ENCODE measurements around the gene RER1. TPM values are rescaled to one million over a fixed set of nuclear protein-coding genes. Genes with fewer than 3 reads are reported as not detected.

RER1 gene
- total RNA-seq, 4 donors from 2014 or later, result 73.5 to 101 (median 83.7) TPM

DNA sequence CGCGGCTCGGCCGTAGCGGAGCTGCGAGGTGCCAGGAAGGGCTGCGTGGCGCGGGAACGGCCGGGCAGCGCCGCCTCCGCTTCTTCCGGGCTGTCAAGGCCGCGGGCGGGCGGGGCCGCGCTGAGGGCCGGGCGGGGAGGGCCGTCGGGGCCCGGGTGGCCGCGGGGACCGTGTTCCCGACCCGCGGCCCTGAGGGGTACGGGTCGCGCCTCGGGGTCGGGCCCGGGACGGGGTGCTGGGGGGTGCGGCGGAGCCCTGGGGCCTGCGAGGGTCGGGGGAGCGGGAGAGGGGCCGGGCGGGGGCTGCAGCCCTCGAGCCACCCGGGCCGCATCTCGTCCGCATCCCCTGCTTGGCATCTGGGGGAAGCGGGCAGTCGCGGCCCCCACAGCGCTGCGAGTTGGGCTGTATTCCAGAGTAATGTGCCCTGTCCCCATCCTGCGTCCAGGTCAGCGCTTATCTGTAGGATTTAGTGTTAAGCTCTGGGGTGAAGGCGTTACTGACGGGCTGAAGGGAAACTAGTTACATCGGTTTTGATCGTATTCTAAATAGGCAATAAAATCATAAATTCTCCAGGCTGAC is 379 bp downstream of the RER1 start:
- TF ChIP-seq, protein P1, sequence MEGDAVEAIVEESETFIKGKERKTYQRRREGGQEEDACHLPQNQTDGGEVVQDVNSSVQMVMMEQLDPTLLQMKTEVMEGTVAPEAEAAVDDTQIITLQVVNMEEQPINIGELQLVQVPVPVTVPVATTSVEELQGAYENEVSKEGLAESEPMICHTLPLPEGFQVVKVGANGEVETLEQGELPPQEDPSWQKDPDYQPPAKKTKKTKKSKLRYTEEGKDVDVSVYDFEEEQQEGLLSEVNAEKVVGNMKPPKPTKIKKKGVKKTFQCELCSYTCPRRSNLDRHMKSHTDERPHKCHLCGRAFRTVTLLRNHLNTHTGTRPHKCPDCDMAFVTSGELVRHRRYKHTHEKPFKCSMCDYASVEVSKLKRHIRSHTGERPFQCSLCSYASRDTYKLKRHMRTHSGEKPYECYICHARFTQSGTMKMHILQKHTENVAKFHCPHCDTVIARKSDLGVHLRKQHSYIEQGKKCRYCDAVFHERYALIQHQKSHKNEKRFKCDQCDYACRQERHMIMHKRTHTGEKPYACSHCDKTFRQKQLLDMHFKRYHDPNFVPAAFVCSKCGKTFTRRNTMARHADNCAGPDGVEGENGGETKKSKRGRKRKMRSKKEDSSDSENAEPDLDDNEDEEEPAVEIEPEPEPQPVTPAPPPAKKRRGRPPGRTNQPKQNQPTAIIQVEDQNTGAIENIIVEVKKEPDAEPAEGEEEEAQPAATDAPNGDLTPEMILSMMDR (IDR thresholded peaks at IDR 0.05), result no peak
- no peak for TF ChIP-seq POLR2A (IDR thresholded peaks at IDR 0.05)
- no peak for DNase-seq
- no peaks in the 10 kb centered on the region for H3K27me3 ChIP-seq
- peak overlapping the region; percentile 45 to 94 (median 57) for H3K4me3 ChIP-seq (replicated peaks in 1 of 3)
- H3K36me3 ChIP-seq, result peaks cover 7 to 11% of the 10 kb centered on the region in 2 donors
- no peaks in the 10 kb centered on the region for H3K9me3 ChIP-seq
- peak overlapping the region in 2 of 3 donors; percentile 44 to 78 for H3K27ac ChIP-seq
- intact Hi-C loops (cut with DNase I), result no loop called here
- WGBS, 2 donors, result 0 to 2% methylated on average over 2 to 11 of the region's 62 CpGs
- peaks cover 26 to 33% of the 10 kb centered on the region in 2 donors for H3K4me1 ChIP-seq

DNA sequence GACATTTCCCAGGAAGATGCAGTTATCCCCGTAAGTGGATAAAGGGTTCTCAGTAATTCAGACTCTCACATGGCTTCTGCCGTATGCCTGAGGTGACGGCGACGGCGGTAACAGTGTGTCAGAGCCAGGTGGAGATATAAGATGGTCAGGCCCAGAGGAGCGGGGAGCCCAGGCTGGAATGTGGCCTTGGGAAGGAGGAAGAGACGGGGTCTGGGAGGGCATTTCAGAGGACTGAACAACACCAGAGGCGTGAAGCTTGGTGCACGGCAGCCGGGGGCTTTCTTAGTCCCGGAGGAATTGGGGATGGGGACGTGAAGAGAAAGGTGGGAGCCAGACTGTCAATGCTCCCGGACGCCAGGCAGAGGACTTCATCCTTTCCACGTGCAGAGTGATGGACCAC is 1.0 kb downstream of the RER1 start:
- 49 to 60% methylated on average over 16 of the region's 16 CpGs for WGBS, 2 donors
- peaks cover 26 to 33% of the 10 kb centered on the region in 2 donors for H3K4me1 ChIP-seq
- no peak for DNase-seq
- peak overlapping the region; percentile 45 to 94 (median 57) for H3K4me3 ChIP-seq (replicated peaks in 1 of 3)
- peak overlapping the region in 1 of 3 donors; percentile 44 for H3K27ac ChIP-seq
- H3K36me3 ChIP-seq, result peaks cover 14 to 17% of the 10 kb centered on the region in 2 donors
- no peaks in the 10 kb centered on the region for H3K9me3 ChIP-seq
- no peaks in the 10 kb centered on the region for H3K27me3 ChIP-seq
- no peak for TF ChIP-seq POLR2A (IDR thresholded peaks at IDR 0.05)
- TF ChIP-seq, protein P1 (IDR thresholded peaks at IDR 0.05), result no peak
- intact Hi-C loops (cut with DNase I), result no loop called here

DNA sequence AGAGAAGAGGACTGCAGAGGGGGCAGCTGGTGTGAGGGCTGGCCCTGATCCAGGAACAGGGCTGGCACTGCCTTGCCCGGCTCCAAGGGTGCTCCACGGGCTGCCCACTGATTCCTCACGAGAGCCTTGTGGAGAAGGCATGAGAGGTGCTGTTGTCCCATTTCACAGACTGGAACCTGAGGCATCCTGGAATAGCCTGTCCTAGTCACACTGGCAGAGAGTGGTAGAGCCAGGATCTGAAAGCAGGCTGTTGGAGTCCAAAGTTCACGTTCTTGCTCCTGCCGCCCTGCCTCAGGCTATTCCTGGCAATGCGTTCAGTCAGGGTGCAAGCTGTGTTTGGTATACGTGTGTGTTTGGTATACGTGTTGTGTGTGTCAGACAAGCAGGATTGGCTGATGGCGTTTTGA is 1.8 kb downstream of the RER1 start:
- intact Hi-C loops (cut with DNase I), result no loop called here
- no peaks in the 10 kb centered on the region for H3K9me3 ChIP-seq
- H3K27me3 ChIP-seq, result no peaks in the 10 kb centered on the region
- no peak for TF ChIP-seq POLR2A (IDR thresholded peaks at IDR 0.05)
- TF ChIP-seq, protein P1 (IDR thresholded peaks at IDR 0.05), result no peak
- H3K27ac ChIP-seq, result no peak overlapping the region
- H3K36me3 ChIP-seq, result peaks cover 19 to 21% of the 10 kb centered on the region in 2 donors
- H3K4me3 ChIP-seq (replicated peaks in 1 of 3), result no peak overlapping the region
- 76 to 87% methylated on average over 9 of the region's 9 CpGs for WGBS, 2 donors
- DNase-seq, result no peak
- peaks cover 26 to 33% of the 10 kb centered on the region in 2 donors for H3K4me1 ChIP-seq

GRCh38 chr1:2394220-2394619 is 2.6 kb downstream of the RER1 start:
- TF ChIP-seq, protein P1 (IDR thresholded peaks at IDR 0.05), result no peak
- no peak for TF ChIP-seq POLR2A (IDR thresholded peaks at IDR 0.05)
- no peaks in the 10 kb centered on the region for H3K27me3 ChIP-seq
- no peak overlapping the region for H3K27ac ChIP-seq
- peaks cover 22 to 27% of the 10 kb centered on the region in 2 donors for H3K36me3 ChIP-seq
- no peak overlapping the region for H3K4me3 ChIP-seq (replicated peaks in 1 of 3)
- no peak for DNase-seq
- no peaks in the 10 kb centered on the region for H3K9me3 ChIP-seq
- peaks cover 26 to 33% of the 10 kb centered on the region in 2 donors for H3K4me1 ChIP-seq
- 93 to 97% methylated on average over 7 of the region's 7 CpGs for WGBS, 2 donors
- intact Hi-C loops (cut with DNase I), result no loop called here

DNA sequence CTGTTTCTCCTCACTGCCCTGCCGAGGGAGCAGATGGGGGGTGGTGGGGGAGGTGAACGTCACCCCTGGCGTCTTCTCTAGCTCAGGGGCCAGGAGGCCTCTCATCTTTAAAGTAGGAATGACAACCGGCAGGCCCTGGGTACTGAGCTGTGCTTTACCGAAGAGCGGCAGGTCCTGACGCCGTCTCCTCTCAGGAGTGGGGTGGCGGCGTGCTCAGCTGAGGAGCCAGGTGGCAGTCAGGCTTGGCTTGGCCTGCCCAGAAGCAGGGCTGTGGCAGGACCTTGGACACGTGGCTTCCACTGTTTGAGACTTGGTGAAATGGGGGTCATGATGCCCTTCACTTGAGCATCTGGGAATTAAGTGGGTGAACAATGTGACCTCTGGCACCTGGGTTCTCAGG is 3.1 kb downstream of the RER1 start:
- Histone ChIP-seq H3K27me3 (no peaks in the 10 kb centered on the region), H3K36me3 (peaks cover 22 to 32% of the 10 kb centered on the region in 2 donors), H3K4me1 (peaks cover 29 to 33% of the 10 kb centered on the region in 2 donors), H3K4me3 (replicated peaks in 1 of 3) (no peak overlapping the region), H3K27ac (no peak overlapping the region), H3K9me3 (no peaks in the 10 kb centered on the region)
- TF ChIP-seq, protein P1 (IDR thresholded peaks at IDR 0.05), result no peak
- TF ChIP-seq POLR2A (IDR thresholded peaks at IDR 0.05), result no peak
- 82 to 92% methylated on average over 7 to 11 of the region's 11 CpGs for WGBS, 2 donors
- intact Hi-C loops (cut with DNase I), result no loop called here
- no peak for DNase-seq
